SU-DHL-6 (cell line): ENCODE measurements around the gene PTGDS.
"Not testable (repeated sequence)": the region's sequence is repeated elsewhere in the genome, so short reads cannot be mapped to it uniquely, and the experiment has no call there.

ENCODE experiments used
- H2AFZ ChIP-seq: fragments of 200-600 bp; sonication (generic); 2 replicates; pipeline ENCODE4 v1.6.1; 2014; ENCODE audit warnings: low read depth, mild to moderate bottlenecking, moderate library complexity, mixed read lengths, antibody characterized with exemption, low read length; ENCODE audit not compliant: severe bottlenecking
- H3F3A ChIP-seq: fragments of 200-600 bp; shearing (Covaris generic); 2 replicates; pipeline ENCODE4 v1.6.0; 2016; ENCODE audit warnings: antibody characterized with exemption, mild to moderate bottlenecking; ENCODE audit not compliant: insufficient read depth
- H3K27ac ChIP-seq: fragments of 200-600 bp; sonication (generic); 2 replicates; pipeline ENCODE4 v1.5.1; 2016; ENCODE audit warnings: low read depth, mild to moderate bottlenecking, low read length, moderate library complexity, mixed read lengths
- H3K27me3 ChIP-seq: fragments of 200-600 bp; sonication (generic), shearing (Covaris generic); 2 replicates; pipeline ENCODE4 v1.6.0; 2014; ENCODE audit warnings: mild to moderate bottlenecking, low read length
- H3K36me3 ChIP-seq: fragments of 200-600 bp; sonication (generic); 2 replicates; pipeline ENCODE4 v1.6.1; 2014; ENCODE audit warnings: mild to moderate bottlenecking, low read length, mixed read lengths
- H3K4me2 ChIP-seq: fragments of 300-600, 200-600 bp; shearing (Covaris generic), sonication (generic); 2 replicates; pipeline ENCODE4 v1.6.0; 2014; ENCODE audit warnings: low read length, low read depth, mild to moderate bottlenecking; ENCODE audit not compliant: poor library complexity, severe bottlenecking
- H3K4me3 ChIP-seq: fragments of 200-600 bp; sonication (generic); 2 replicates; pipeline ENCODE4 v1.5.1; 2014; ENCODE audit warnings: antibody characterized with exemption, low read length, mild to moderate bottlenecking, mixed read lengths; ENCODE audit not compliant: insufficient read depth, poor library complexity, severe bottlenecking
- H3K79me2 ChIP-seq: fragments of 200-600 bp; sonication (generic); 2 replicates; pipeline ENCODE4 v1.6.1; 2014; ENCODE audit warnings: mild to moderate bottlenecking, low read length, moderate library complexity; ENCODE audit not compliant: insufficient read depth
- H3K9ac ChIP-seq: fragments of 200-600 bp; sonication (generic); 2 replicates; pipeline ENCODE4 v1.7.0; 2014; ENCODE audit warnings: mild to moderate bottlenecking, low read length
- H3K9me2 ChIP-seq: fragments of 200-600 bp; sonication (generic); replicated peaks from 2 replicates; pipeline ENCODE4 v1.6.1; 2014; ENCODE audit warnings: low read length; ENCODE audit not compliant: insufficient read depth
- H3K9me3 ChIP-seq: fragments of 200-600 bp; sonication (generic); 2 replicates; pipeline ENCODE4 v1.6.1; 2014; ENCODE audit warnings: low read length, mixed read lengths; ENCODE audit not compliant: insufficient read depth
- H4K20me1 ChIP-seq: fragments of 200-600 bp; sonication (generic); 2 replicates; pipeline ENCODE4 v1.6.1; 2014; ENCODE audit warnings: low read depth, mild to moderate bottlenecking, antibody characterized with exemption, low read length, moderate library complexity, mixed read lengths
- EZH2phosphoT487 ChIP-seq: fragments of 200-600 bp; sonication (generic), shearing (Covaris generic); conservative IDR thresholded peaks from 2 replicates; pipeline ENCODE4 v1.6.1; 2018; ENCODE audit warnings: mild to moderate bottlenecking, antibody characterized with exemption, low read length, moderate library complexity, mixed read lengths
- TF ChIP-seq, protein P1 (sequence below): fragments of 200-600 bp; sonication (generic); IDR thresholded peaks from one replicate; pipeline ENCODE4 v1.5.1; 2017; ENCODE audit warnings: antibody characterized with exemption, mild to moderate bottlenecking, low read length, moderate library complexity; ENCODE audit not compliant: insufficient read depth, poor library complexity, severe bottlenecking

Gene PTGDS

DNA sequence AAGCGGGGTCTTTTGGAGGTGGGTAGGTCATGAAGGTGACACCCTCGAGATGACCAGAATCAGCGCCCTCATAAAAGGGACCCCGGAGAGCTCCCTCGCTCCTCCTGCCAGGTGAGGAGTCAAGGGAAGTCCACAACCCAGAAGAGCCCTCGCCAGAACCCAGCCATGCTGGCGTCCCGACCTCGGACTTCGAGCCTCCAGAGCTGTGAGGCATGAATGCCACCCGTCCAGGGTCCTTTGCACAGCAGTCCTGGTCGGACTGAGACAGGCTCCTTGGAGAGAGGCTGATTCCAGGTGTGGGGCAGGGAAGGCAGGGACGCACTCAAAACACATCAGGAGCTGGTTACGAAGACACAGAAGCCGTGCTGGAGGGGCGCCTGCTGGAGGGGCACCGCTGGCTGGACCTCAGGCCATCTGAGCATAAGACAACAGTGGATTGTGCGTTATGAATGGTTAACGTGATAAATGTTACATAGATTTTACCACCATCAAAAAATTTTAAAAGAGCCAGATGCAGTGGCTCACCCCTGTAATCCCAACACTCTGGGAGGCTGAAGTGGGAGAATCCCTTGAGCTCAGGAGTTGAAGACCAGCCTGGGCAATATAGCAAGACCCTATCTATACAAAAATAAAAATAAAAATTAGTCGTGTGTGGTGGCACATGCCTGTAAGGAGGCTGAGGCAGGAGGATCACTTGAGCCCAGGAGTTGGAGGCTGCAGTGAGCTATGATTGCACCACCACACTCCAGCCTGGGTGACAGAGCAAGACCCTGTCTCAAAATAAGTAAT, 24.7 kb downstream of the PTGDS start:
- Histone ChIP-seq H3K9ac (no peak overlapping the region), H3K4me2 (no peak overlapping the region), H3K4me3 (no peak overlapping the region)

DNA sequence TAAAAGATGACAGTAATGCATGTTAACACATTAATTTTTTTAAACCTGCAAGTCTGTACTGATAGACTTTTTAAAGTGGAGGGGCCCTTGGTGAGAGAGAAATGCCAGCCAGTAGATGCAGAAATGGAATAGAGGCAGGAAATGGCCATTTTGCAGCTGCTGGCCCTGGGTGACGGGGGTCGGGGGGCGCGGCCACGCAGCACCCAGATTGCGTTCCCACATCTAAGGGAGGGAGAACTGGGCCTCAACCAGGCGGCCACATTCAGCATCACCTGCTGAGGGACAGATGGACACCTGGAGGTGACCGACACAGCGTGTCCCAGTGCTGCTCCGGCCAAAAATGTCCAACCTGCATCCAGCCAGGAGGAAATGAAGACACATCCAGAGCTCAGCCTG, 25.3 kb downstream of the PTGDS start:
- Histone ChIP-seq H3K27ac (no peak overlapping the region), H3K27me3 (no peaks in the 10 kb centered on the region), H3K9ac (no peak overlapping the region), H2AFZ (no peak overlapping the region), H3K4me2 (no peak overlapping the region), H3K9me2 (no peaks in the 10 kb centered on the region), H3K9me3 (no peaks in the 10 kb centered on the region), H4K20me1 (no peaks in the 10 kb centered on the region), H3K79me2 (no peaks in the 10 kb centered on the region), H3F3A (no peaks in the 10 kb centered on the region), H3K4me3 (no peak overlapping the region), H3K36me3 (no peaks in the 10 kb centered on the region)
- TF ChIP-seq, protein P1, sequence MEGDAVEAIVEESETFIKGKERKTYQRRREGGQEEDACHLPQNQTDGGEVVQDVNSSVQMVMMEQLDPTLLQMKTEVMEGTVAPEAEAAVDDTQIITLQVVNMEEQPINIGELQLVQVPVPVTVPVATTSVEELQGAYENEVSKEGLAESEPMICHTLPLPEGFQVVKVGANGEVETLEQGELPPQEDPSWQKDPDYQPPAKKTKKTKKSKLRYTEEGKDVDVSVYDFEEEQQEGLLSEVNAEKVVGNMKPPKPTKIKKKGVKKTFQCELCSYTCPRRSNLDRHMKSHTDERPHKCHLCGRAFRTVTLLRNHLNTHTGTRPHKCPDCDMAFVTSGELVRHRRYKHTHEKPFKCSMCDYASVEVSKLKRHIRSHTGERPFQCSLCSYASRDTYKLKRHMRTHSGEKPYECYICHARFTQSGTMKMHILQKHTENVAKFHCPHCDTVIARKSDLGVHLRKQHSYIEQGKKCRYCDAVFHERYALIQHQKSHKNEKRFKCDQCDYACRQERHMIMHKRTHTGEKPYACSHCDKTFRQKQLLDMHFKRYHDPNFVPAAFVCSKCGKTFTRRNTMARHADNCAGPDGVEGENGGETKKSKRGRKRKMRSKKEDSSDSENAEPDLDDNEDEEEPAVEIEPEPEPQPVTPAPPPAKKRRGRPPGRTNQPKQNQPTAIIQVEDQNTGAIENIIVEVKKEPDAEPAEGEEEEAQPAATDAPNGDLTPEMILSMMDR: no peak
- no peak for TF ChIP-seq EZH2phosphoT487

More for the DNA sequence above, 24.7 kb downstream of the PTGDS start:
- H3K27ac ChIP-seq: no peak overlapping the region
- no peak overlapping the region for H2AFZ ChIP-seq
- no peaks in the 10 kb centered on the region for H3K27me3 ChIP-seq
- H3K36me3 ChIP-seq: no peaks in the 10 kb centered on the region
- no peaks in the 10 kb centered on the region for H3K9me2 ChIP-seq
- H3K79me2 ChIP-seq: no peaks in the 10 kb centered on the region
- TF ChIP-seq EZH2phosphoT487: no peak
- TF ChIP-seq, protein P1: no peak
- H3K9me3 ChIP-seq: no peaks in the 10 kb centered on the region
- no peaks in the 10 kb centered on the region for H4K20me1 ChIP-seq
- no peaks in the 10 kb centered on the region for H3F3A ChIP-seq

DNA sequence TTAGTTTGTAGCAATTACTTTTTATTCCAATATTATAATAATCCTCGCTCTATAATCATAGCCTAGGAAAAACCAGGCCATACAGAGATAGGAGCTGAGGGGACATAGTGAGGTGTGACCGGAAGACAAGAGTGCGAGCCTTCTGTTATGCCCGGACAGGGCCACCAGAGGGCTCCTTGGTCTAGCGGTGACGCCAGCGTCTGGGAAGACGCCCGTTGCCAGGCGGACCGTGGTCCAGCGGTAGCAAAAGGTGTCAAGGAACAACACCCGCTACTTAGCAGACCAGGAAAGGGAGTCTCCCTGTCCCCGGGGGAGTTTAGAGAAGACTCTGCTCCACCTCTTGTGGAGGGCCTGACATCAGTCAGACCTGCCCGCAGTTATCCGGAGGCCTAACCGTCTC, 27.0 kb downstream of the PTGDS start:
- H2AFZ ChIP-seq, H3K79me2 ChIP-seq, H3K27ac ChIP-seq, H3F3A ChIP-seq, H4K20me1 ChIP-seq, H3K36me3 ChIP-seq, H3K27me3 ChIP-seq, H3K9ac ChIP-seq, H3K4me3 ChIP-seq, H3K9me2 ChIP-seq, H3K4me2 ChIP-seq, H3K9me3 ChIP-seq: not testable (repeated sequence)
